HG03442 (cell line): ENCODE results near the gene GCSAML.
"Not testable (repeated sequence)": the region's sequence is repeated elsewhere in the genome, so short reads cannot be mapped to it uniquely, and the experiment has no call there.

Source experiments
- ATAC-seq: cut with Tn5 transposase; IDR thresholded peaks from one replicate; pipeline ENCODE4 v1.9.1; 2021; ENCODE audit warnings: mild to moderate bottlenecking, moderate library complexity; ENCODE audit not compliant: unreplicated experiment

GCSAML gene

GRCh38 chr1:247548769-247549182 is at the start of gene GCSAML:
GCSAML (plus strand) TSS chr1:247549134; CDS start chr1:247549192, 58 bp downstream.
- no peak for ATAC-seq

DNA sequence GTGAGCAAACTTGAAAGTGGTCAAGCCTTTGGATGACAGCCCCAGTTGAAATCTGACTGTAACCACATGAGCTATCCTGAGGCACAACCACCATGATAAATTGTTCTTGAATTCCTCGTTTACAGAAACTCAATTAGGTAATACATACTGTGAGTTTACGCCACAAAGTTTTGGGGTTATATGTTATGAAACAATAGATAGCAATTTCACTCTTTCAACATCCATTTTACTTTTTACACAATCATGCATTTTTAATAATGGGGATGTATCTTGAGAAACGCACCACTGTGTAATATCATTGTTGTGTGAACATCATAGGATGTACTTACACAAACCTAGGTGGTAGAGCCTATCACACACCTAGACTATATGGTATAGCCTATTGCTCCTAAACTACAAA is 48.1 kb upstream of the GCSAML start:
- no peak for ATAC-seq

DNA sequence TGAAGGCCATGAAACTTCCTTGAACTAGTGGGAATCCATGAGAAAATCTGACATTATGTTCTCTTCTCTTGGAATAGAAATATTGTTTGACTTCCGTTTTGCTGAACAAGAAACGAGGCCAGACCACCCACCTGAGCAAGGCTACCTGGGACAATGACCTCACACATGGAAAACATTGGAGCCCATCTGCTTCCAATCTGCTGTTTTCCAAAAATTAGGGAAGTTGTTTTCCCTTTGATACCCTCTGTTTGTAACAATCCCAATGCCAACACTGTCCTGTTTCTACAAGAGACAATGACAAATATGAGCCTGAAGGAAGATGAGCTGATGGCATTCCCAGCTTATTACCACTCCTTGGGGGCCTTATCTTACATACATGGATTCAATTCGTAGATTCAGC is 42.1 kb upstream of the GCSAML start:
- ATAC-seq, result no peak

DNA sequence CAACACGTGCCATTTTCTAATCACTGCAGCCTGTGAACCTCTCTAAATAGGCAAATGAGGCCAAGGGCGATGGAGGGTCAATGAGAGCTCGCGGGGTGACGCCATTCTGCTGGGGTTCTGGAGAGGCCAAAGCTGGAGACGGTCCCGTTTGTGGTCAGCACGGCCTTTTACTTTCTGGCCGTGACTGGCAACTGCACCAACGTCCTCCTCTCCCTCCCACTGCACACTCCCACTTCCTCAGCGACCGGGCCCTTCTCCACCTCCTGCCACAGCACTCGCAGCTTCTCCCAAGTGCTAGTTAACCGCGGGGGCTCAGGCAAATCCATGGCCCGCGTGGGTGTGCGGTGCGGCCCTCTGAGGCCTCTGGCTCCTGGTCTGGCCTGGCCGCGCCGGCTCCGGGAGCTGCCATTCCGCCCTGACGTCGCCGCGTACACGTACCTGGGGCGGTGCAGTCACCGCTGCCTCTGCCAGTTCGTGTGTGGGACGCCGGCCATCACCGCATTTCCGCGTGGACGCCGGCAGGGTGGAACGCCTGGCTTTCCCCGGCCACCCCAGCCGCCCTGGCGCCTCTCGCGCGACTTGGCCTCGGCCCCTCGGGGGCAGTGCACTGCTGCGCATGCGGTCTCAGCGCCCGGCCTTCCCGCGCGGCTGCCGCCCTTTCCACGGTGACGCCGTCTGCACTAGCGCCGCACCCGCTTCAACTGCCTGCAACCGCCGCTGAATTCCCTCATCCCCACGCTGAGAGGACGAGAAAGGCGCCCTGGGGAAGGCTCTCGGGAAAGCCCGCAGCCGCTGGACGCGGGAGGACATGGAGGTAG is 30.9 kb upstream of the GCSAML start:
- no peak for ATAC-seq

- no peak for ATAC-seq
These were observed 30.4 kb upstream of the GCSAML start for GRCh38 chr1:247518613-247518891.

DNA sequence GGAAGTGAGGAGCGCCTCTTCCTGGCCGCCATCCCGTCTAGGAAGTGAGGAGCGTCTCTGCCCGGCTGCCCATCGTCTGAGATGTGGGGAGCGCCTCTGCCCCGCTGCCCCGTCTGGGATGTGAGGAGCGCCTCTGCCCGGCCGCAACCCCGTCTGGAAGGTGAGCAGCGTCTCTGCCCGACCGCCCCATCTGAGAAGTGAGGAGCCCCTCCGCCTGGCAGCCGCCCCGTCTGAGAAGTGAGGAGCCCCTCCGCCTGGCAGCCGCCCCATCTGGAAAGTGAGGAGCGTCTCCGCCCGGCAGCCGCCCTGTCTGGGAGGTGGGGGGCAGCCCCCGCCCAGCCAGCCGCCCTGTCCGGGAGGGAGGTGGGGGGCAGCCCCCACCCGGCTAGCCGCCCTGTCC is 27.0 kb upstream of the GCSAML start:
- ATAC-seq, result not testable (repeated sequence)

DNA sequence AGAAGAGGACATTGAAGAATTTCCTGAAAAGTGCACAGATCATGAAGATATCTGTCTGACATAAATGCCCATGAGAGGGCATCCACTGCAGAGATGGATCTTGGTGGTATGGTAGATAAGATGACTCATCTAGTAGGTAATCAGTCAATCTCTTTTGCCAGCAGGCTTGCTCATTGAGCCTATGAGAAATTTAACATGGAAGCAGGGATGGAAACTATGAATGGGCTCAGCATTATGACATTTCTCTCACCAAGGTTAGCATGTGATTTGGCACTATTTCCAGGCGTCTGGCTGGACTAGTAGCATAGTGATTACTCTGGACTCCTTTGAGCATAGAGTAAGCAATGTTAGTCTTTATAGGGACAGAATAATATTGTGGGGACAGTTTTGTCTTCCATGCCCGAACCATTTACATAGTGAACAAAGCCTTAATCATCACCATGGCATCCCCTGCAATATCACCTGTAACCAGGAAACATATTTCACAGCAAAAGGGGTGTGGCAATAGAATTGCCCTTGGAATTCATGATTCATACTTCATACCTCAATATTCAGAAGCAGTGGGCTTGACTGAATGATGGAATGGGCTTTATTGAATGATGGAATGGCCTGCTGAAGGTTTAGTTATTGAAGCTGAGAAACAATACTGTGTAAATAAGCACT is 20.0 kb upstream of the GCSAML start:
- no peak for ATAC-seq

DNA sequence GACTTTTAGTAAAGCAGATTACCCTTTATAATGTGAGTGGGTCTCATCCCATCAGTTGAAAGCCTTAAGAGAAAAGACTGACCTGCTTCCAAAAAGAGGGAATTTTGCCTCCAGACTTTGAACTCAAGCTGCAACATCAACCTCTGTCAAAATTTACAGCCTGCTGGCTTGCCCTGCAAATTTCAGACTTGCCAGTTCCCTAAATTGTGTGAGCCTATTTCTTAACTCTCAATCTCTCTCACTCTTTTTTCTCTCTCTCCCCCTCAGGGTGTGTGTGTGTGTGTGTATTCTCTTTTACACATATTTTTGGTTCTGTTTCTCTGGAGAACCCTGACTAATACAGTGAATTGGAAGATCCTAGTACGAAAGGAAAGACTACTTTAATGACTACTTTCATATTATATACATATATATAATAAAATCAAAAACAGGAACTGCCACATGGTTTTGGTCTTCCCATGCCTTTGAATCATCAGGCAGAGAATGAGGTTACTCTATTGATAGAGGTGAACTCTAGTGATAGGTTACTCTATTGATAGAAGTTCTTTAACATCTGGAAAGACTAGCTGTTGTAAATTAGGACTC is 19.1 kb upstream of the GCSAML start:
- no peak for ATAC-seq

- ATAC-seq, result no peak
These were observed 18.1 kb upstream of the GCSAML start for GRCh38 chr1:247530785-247531184.

DNA sequence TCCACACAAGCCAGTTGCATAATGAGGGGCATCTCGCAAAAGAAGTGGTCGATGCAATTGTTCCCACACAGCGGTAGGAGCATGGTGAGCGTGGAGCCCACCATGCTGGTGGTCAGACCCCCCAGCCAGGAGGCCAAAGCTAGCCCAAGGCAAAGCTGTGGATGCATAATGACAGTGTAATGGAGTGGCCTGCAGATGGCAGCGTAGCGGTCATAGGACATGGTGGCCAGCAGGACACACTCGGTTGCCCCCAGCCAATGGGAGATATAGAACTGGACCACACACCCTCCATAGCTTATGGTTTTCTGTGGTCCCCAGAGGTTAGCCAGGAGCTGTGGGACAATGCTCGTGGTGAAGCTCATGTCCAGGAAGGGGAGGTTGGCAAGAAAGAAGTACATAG is 17.0 kb upstream of the GCSAML start:
- ATAC-seq, result no peak

DNA sequence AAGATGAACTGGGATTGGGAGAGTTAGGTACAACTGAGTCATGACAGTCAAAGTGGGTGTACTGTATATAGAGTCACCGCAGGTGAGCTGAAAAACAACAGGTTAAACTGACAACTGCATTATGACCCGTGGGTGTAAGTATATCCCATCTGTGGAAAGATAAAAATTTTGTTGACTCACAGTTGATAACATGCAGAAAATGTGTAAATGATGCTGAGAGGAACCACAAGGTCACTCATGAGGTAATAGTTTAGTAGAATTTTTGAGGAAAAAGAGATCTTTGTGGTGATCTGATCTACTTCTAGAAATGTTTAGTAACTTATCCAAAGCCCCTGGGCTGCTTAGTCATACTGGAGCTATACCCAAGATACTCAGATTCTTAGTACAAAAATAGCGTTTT is 13.5 kb upstream of the GCSAML start:
- no peak for ATAC-seq

- ATAC-seq, result no peak
These were observed 12.6 kb upstream of the GCSAML start, which contains the start of gene OR2C3 for GRCh38 chr1:247536340-247536739. OR2C3 (minus strand) TSS chr1:247536440; CDS start chr1:247532511, 3,929 bp downstream.

DNA sequence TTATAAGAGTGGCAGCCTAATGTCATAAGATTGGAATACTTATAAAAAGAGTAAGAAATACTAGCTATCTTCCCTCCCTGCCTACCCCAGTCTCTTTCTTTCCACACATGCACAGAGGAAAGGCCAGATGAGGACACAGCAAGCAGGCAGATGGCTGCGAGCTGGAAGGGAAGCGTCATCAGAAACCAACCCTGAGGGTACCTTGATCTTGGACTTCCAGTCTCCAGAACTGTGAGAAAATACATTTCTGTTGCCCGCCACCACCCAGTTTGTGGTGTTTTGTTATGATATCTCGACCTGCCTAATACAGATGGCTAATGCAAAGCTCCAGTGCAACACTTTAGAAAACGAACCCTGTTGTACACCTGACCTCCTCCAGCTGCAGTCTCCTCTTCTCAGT is 10.4 kb upstream of the GCSAML start:
- ATAC-seq, result no peak

DNA sequence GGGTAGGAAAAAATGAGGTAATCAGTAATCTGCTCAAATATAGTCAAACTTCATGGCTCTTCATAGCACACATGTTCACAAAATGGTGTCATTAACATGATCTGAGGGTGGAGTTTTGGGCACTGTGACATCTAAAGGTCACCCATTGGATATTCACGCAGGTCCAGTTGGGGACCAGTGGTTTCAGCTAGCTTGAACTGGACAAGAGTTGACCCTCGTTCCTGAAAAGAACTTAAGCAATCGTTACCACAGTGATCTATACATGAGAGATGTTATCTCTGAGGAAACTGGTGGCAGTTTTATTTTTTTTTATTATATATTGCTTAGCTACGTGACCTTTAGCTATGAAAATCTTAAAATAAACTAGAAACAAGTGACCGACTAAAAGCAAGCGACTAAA is 9.7 kb upstream of the GCSAML start:
- no peak for ATAC-seq

DNA sequence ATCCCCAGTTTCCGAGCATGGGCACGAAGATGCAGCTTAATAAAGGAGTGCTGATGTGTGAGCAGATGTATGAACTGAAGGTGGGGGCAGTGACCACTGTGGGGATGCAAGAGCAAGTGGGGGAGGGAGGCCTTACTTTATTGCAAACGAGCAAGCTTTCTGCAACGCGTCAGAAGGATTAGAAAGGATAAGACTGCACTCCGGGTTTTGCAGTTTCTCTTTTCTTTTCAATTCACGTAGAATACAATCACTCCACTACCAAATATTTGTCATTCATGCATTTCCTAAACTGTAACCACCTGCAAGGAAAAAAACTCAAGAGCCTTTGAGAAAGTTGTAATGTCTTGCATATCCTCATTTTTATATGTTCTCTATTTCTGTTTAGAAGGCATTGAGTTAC is 8.4 kb upstream of the GCSAML start:
- no peak for ATAC-seq

DNA sequence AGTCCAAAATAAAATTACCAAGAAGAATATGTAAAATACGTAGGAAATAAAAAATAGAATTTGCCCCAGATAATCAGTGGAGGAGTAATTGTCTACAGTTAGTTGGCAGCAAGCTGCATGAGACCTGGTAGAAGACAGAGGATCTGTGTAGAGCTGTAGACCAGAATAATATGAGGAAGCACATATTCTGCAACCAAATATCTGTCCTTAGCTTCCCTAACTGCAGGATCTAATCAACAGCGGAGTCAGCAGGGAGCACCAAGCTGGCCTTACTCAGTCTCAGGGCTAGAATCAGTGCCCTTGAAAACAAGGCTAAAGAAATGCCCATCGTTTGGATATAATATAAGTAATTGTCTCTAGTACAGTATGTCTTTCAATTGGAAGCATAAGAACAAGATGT is 6.1 kb upstream of the GCSAML start:
- ATAC-seq, result no peak

DNA sequence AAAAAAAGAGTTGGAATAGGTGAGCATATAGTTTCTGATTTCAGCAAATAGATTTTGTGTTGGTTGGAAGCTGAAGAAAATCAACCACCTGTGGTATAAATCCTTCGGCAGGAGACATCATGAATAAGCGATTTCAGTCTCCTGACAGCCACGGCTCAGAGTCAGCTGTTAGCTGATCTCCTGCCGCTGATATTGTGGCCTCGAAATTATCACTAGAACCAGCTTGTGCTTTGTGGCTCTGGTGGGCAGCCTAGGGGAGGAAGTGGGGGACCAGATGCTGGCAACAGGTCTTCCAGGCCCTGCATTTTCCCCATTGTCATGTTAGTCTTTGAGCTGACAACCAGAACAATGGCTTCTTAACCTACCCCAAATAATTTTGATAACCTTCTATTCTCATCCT is 842 bp upstream of the GCSAML start:
- ATAC-seq, result no peak

DNA sequence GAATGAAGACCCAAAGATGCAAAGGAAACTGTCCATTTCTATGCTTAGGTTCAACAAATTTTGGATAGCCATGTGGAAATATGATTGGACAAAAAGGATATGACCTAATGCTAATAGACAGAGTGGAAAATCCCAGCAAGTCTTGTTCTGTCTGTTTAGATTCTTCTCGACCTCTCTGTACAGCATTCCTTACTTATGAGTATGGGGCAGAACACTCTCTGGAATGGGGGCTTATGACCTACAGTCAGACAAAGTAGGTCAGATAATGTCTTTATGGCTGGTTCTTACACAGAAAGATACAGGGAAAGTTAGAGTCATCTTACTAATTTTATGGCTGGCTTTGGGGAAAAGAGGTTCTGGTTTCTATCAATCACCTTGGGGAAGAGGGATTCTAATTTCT is 2.8 kb downstream of the GCSAML start:
- no peak for ATAC-seq

- ATAC-seq, result no peak
These were observed 3.3 kb downstream of the GCSAML start for GRCh38 chr1:247552231-247552630.

- no peak for ATAC-seq
These were observed 9.2 kb downstream of the GCSAML start for GRCh38 chr1:247557926-247558674.

DNA sequence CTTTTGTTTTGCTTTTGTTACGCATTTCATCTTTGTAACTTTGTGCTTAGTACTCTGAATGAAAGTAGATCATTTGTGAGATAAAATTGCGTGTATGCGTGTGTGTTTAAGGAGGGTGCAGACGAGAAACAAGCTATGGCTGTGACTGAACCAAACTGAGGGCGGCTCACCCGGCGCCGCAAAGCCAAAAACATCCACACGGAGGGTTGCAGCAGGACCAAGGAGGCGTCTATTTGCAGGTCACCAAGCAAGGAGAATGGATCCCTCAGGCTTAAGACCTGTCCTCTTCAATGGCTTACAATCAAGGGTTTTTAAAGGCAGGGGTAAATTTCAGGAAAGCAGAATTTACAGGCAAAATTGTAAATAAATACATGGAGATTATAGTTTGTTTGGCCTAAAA is 12.8 kb downstream of the GCSAML start:
- ATAC-seq, result no peak

- ATAC-seq, result no peak
These were observed 13.3 kb downstream of the GCSAML start for GRCh38 chr1:247562198-247562597.
